OCI-LY7 (cell line): Measurements from ENCODE around the gene PARD3.

Experiments used
- CTCF ChIP-seq: fragments of 200-600 bp; sonication (generic); conservative IDR thresholded peaks from 2 replicates; pipeline ENCODE4 v1.5.1; 2014; ENCODE audit warnings: mild to moderate bottlenecking, antibody characterized with exemption, low read length, moderate library complexity, mixed read lengths
- EZH2phosphoT487 ChIP-seq: fragments of 200-600 bp; sonication (generic); IDR thresholded peaks from 2 replicates; pipeline ENCODE4 v1.6.1; 2018; ENCODE audit warnings: low read depth, borderline replicate concordance, mild to moderate bottlenecking, mixed run types, antibody characterized with exemption, low read length, moderate library complexity, mixed read lengths

- TF ChIP-seq CTCF (no peak), EZH2phosphoT487 (no peak)
These were observed 425.3 kb downstream of the PARD3 start for GRCh38 chr10:34389801-34390200.
